GM12801 (cell line): ENCODE data around the gene NID1.

Experiments
- CTCF ChIP-seq: IDR thresholded peaks from one replicate; pipeline ENCODE4 v1.5.1; 2011; ENCODE audit warnings: control low read depth; ENCODE audit not compliant: insufficient read length; ENCODE audit errors: extremely low read depth

The NID1 gene

GRCh38 chr1:236064674-236065508 is at the start of gene NID1:
NID1 (minus strand) TSS chr1:236065090; CDS start chr1:236065079, 11 bp downstream.
- TF ChIP-seq CTCF: no peak

- no peak for TF ChIP-seq CTCF
Measured at GRCh38 chr1:236114076-236114747, 49.3 kb upstream of the NID1 start.

GRCh38 chr1:236113324-236114032 is 48.6 kb upstream of the NID1 start:
- no peak for TF ChIP-seq CTCF

GRCh38 chr1:236112332-236112627 is 47.4 kb upstream of the NID1 start:
- TF ChIP-seq CTCF: no peak

- TF ChIP-seq CTCF: no peak
Measured at GRCh38 chr1:236111527-236112331, 46.8 kb upstream of the NID1 start.

GRCh38 chr1:236110137-236110536 is 45.2 kb upstream of the NID1 start:
- no peak for TF ChIP-seq CTCF

GRCh38 chr1:236108027-236108648 is 43.2 kb upstream of the NID1 start:
- no peak for TF ChIP-seq CTCF
